Loucy (cell line): Measurements from ENCODE around the gene SFT2D3.

Experiments used
- H2AFZ ChIP-seq: fragments of 200-600 bp; sonication (generic); 2 replicates; pipeline ENCODE4 v1.6.0; 2016; ENCODE audit warnings: antibody characterized with exemption, mild to moderate bottlenecking, low read length, moderate library complexity
- H3F3A ChIP-seq: fragments of 200-600 bp; 2 replicates; pipeline ENCODE4 v1.6.0; 2016; ENCODE audit warnings: antibody characterized with exemption, low read depth, mild to moderate bottlenecking
- H3K27me3 ChIP-seq: fragments of 200-600 bp; sonication (generic); 2 replicates; pipeline ENCODE4 v1.6.1; 2014; ENCODE audit warnings: low read length, mild to moderate bottlenecking; ENCODE audit not compliant: insufficient read depth, poor library complexity, severe bottlenecking
- H3K36me3 ChIP-seq: fragments of 200-600 bp; sonication (generic); 2 replicates; pipeline ENCODE4 v1.6.1; 2016; ENCODE audit warnings: low read length; ENCODE audit not compliant: insufficient read depth
- H3K4me1 ChIP-seq: fragments of 200-600 bp; sonication (generic); 2 replicates; pipeline ENCODE4 v1.5.1; 2014; ENCODE audit warnings: low read length, mild to moderate bottlenecking; ENCODE audit not compliant: insufficient read depth, poor library complexity, severe bottlenecking
- H3K4me2 ChIP-seq: fragments of 200-600 bp; sonication (generic); 2 replicates; pipeline ENCODE4 v1.6.0; 2014; ENCODE audit warnings: antibody characterized with exemption, low read length, low read depth, mild to moderate bottlenecking; ENCODE audit not compliant: poor library complexity, severe bottlenecking
- H3K4me3 ChIP-seq: fragments of 200-600 bp; sonication (generic); 2 replicates; pipeline ENCODE4 v1.5.1; 2014; ENCODE audit warnings: low read length, mild to moderate bottlenecking, mixed read lengths; ENCODE audit not compliant: poor library complexity, severe bottlenecking
- H3K79me2 ChIP-seq: fragments of 200-600 bp; sonication (generic); 2 replicates; pipeline ENCODE4 v1.6.1; 2014; ENCODE audit warnings: low read length; ENCODE audit not compliant: insufficient read depth
- H3K9ac ChIP-seq: fragments of 200-600 bp; sonication (generic); 2 replicates; pipeline ENCODE4 v1.6.0; 2014; ENCODE audit warnings: mild to moderate bottlenecking, low read depth, low read length, moderate library complexity; ENCODE audit not compliant: poor library complexity, severe bottlenecking
- H3K9me2 ChIP-seq: fragments of 200-600 bp; sonication (generic); replicated peaks from 2 replicates; pipeline ENCODE4 v1.6.1; 2016; ENCODE audit warnings: low read depth, low read length, mixed read lengths
- H3K9me3 ChIP-seq: fragments of 200-600 bp; sonication (generic); 2 replicates; pipeline ENCODE4 v1.6.1; 2014; ENCODE audit warnings: mild to moderate bottlenecking, antibody characterized with exemption, low read length, low read depth; ENCODE audit not compliant: insufficient read depth
- H4K20me1 ChIP-seq: fragments of 200-600 bp; sonication (generic); 2 replicates; pipeline ENCODE4 v1.6.0; 2014; ENCODE audit warnings: antibody characterized with exemption, low read length, mild to moderate bottlenecking; ENCODE audit not compliant: insufficient read depth, poor library complexity, severe bottlenecking
- EZH2phosphoT487 ChIP-seq: fragments of 200-600 bp; IDR thresholded peaks from 2 replicates; pipeline ENCODE4 v1.6.1; 2018; ENCODE audit warnings: antibody characterized with exemption, mild to moderate bottlenecking, moderate library complexity, borderline replicate concordance
- TF ChIP-seq, protein P1 (sequence below): fragments of 200-600 bp; sonication (generic); conservative IDR thresholded peaks from 2 replicates; pipeline ENCODE4 v1.5.1; 2014; ENCODE audit warnings: mild to moderate bottlenecking, antibody characterized with exemption, low read length

Gene SFT2D3

GRCh38 chr2:127675331-127676261, 25.7 kb upstream of the SFT2D3 start, which contains the start of gene LIMS2:
TSS of gene LIMS2 (minus strand) at chr2:127675530. CDS start at chr2:127675024, 506 bp downstream.
- Histone ChIP-seq H3K79me2 (no peaks in the 10 kb centered on the region), H3K27me3 (no peaks in the 10 kb centered on the region), H3K4me2 (no peak within 1 kb of the TSS), H3F3A (no peaks in the 10 kb centered on the region), H3K9ac (no peak within 1 kb of the TSS), H3K9me3 (no peaks in the 10 kb centered on the region), H3K9me2 (no peaks in the 10 kb centered on the region), H2AFZ (no peak within 1 kb of the TSS), H3K4me1 (no peaks in the 10 kb centered on the region), H3K36me3 (no peaks in the 10 kb centered on the region), H3K4me3 (no peak within 1 kb of the TSS), H4K20me1 (no peaks in the 10 kb centered on the region)
- no peak for TF ChIP-seq EZH2phosphoT487
- TF ChIP-seq, protein P1, sequence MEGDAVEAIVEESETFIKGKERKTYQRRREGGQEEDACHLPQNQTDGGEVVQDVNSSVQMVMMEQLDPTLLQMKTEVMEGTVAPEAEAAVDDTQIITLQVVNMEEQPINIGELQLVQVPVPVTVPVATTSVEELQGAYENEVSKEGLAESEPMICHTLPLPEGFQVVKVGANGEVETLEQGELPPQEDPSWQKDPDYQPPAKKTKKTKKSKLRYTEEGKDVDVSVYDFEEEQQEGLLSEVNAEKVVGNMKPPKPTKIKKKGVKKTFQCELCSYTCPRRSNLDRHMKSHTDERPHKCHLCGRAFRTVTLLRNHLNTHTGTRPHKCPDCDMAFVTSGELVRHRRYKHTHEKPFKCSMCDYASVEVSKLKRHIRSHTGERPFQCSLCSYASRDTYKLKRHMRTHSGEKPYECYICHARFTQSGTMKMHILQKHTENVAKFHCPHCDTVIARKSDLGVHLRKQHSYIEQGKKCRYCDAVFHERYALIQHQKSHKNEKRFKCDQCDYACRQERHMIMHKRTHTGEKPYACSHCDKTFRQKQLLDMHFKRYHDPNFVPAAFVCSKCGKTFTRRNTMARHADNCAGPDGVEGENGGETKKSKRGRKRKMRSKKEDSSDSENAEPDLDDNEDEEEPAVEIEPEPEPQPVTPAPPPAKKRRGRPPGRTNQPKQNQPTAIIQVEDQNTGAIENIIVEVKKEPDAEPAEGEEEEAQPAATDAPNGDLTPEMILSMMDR: no peak

DNA sequence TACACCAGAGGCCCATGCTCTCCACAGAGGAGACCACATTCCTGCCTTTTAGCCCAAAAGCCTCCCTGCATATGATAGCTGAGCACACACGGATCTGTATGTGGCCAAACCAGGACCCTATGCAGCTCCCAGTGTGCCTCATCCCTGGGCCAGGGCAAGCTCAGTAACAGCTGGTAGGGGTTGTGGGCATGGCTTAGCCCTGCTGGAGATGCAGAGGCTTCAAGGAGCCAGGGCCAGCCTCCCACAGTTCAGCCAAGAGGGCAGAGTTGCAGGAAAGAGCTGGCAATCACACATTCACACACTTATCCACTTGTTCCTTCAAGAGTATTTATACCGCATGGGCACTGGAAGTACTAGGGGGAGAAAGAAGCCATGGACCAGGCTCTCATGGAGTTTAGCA, 24.4 kb upstream of the SFT2D3 start:
- no peaks in the 10 kb centered on the region for H3K9me3 ChIP-seq
- TF ChIP-seq EZH2phosphoT487: no peak
- TF ChIP-seq, protein P1: no peak
- no peaks in the 10 kb centered on the region for H3K79me2 ChIP-seq
- H3K4me3 ChIP-seq: no peak overlapping the region
- H3K27me3 ChIP-seq: no peaks in the 10 kb centered on the region
- H3K9ac ChIP-seq: no peak overlapping the region
- no peak overlapping the region for H2AFZ ChIP-seq
- H3K9me2 ChIP-seq: no peaks in the 10 kb centered on the region
- no peak overlapping the region for H3K4me2 ChIP-seq
- no peaks in the 10 kb centered on the region for H3F3A ChIP-seq
- H4K20me1 ChIP-seq: no peaks in the 10 kb centered on the region
- no peaks in the 10 kb centered on the region for H3K4me1 ChIP-seq
- no peaks in the 10 kb centered on the region for H3K36me3 ChIP-seq

- Histone ChIP-seq H3K9me2 (no peaks in the 10 kb centered on the region), H3K9ac (no peak overlapping the region), H3K4me2 (no peak overlapping the region), H4K20me1 (no peaks in the 10 kb centered on the region), H3K9me3 (no peaks in the 10 kb centered on the region), H2AFZ (no peak overlapping the region), H3F3A (no peaks in the 10 kb centered on the region), H3K4me3 (no peak overlapping the region), H3K36me3 (no peaks in the 10 kb centered on the region), H3K79me2 (no peaks in the 10 kb centered on the region), H3K27me3 (no peaks in the 10 kb centered on the region), H3K4me1 (no peaks in the 10 kb centered on the region)
- TF ChIP-seq, protein P1: no peak
- no peak for TF ChIP-seq EZH2phosphoT487
Measured at GRCh38 chr2:127678531-127678930, 22.8 kb upstream of the SFT2D3 start.
